WTC11 (cell line): ENCODE data around the gene TEDC2. TPM values are rescaled to one million over a fixed set of nuclear protein-coding genes. Genes with fewer than 3 reads are reported as not detected.

Experiments
- ATAC-seq: fragments of 200-7000 bp; cut with Tn5 transposase; 2 replicates; pipeline ENCODE4 v1.10.0; 2021; ENCODE audit warnings: mild to moderate bottlenecking, moderate library complexity
- CTCF ChIA-PET: fragments of 300-600 bp; sonication (Branson Sonifier 250); formaldehyde crosslinking; loops from one replicate; lab custom pipeline; 2021; ENCODE audit warnings: antibody characterized with exemption; lab: Charles Lee
- POLR2A ChIA-PET: fragments of 350-600 bp; sonication (Branson Sonifier 250); formaldehyde crosslinking; loops from one replicate; lab custom pipeline; 2021; ENCODE audit warnings: antibody characterized with exemption; lab: Charles Lee
- DNase-seq: peaks from one replicate; pipeline ENCODE4 v3.0.0; 2021; ENCODE audit warnings: low spot score
- H3K27ac Mint-ChIP-seq: 2 replicates; pipeline ENCODE4 v1.8.0; 2021; ENCODE audit warnings: mixed read lengths
- H3K27me3 Mint-ChIP-seq: 2 replicates; pipeline ENCODE4 v1.8.0; 2021; ENCODE audit warnings: low read depth, mild to moderate bottlenecking, moderate library complexity, mixed read lengths
- H3K36me3 Mint-ChIP-seq: 2 replicates; pipeline ENCODE4 v1.8.0; 2021; ENCODE audit warnings: mixed read lengths
- H3K4me1 Mint-ChIP-seq: 2 replicates; pipeline ENCODE4 v1.8.0; 2022; ENCODE audit warnings: mixed read lengths
- H3K4me3 Mint-ChIP-seq: 2 replicates; pipeline ENCODE4 v1.8.0; 2021; ENCODE audit warnings: mild to moderate bottlenecking, moderate library complexity, mixed read lengths
- H3K9me3 Mint-ChIP-seq: 2 replicates; pipeline ENCODE4 v1.8.0; 2021; ENCODE audit warnings: mixed read lengths
- AFF4 ChIP-seq: sonication (generic); formaldehyde crosslinking; IDR thresholded peaks from 2 replicates; pipeline ENCODE4 v1.8.1; 2023; ENCODE audit warnings: mild to moderate bottlenecking, missing genetic modification reagents, borderline replicate concordance
- ATF2 ChIP-seq: sonication (generic); formaldehyde crosslinking; IDR thresholded peaks from 2 replicates; pipeline ENCODE4 v1.8.1; 2022; ENCODE audit warnings: low read depth, missing genetic modification reagents, borderline replicate concordance
- CREB1 ChIP-seq: sonication (generic); formaldehyde crosslinking; IDR thresholded peaks from 2 replicates; pipeline ENCODE4 v1.8.0; 2023; ENCODE audit warnings: mild to moderate bottlenecking, missing genetic modification reagents
- CREM ChIP-seq: sonication (generic); formaldehyde crosslinking; IDR thresholded peaks from 2 replicates; pipeline ENCODE4 v1.8.1; 2022; ENCODE audit warnings: mild to moderate bottlenecking, missing genetic modification reagents, moderate library complexity
- CTCF ChIP-seq: fragments of 200-600 bp; IDR thresholded peaks from 2 replicates; pipeline ENCODE4 v1.8.0; 2022; ENCODE audit warnings: antibody characterized with exemption
- E2F5 ChIP-seq: sonication (generic); formaldehyde crosslinking; IDR thresholded peaks from 2 replicates; pipeline ENCODE4 v1.8.1; 2022; ENCODE audit warnings: mild to moderate bottlenecking, moderate library complexity, missing genetic modification reagents
- ESRRA ChIP-seq: sonication (generic); formaldehyde crosslinking; IDR thresholded peaks from 2 replicates; pipeline ENCODE4 v1.8.1; 2022; ENCODE audit warnings: mild to moderate bottlenecking, missing genetic modification reagents, borderline replicate concordance
- ETV6 ChIP-seq: sonication (generic); formaldehyde crosslinking; IDR thresholded peaks from 2 replicates; pipeline ENCODE4 v1.8.1; 2022; ENCODE audit warnings: mild to moderate bottlenecking, missing genetic modification reagents
- FOXK1 ChIP-seq: sonication (generic); formaldehyde crosslinking; IDR thresholded peaks from 2 replicates; pipeline ENCODE4 v1.8.0; 2022; ENCODE audit warnings: mild to moderate bottlenecking, moderate library complexity, missing genetic modification reagents
- GABPB1 ChIP-seq: sonication (generic); formaldehyde crosslinking; IDR thresholded peaks from 2 replicates; pipeline ENCODE4 v1.8.1; 2023; ENCODE audit warnings: mild to moderate bottlenecking, missing genetic modification reagents
- GTF2I ChIP-seq: fragments of 250-450 bp; sonication (Bioruptor Pico); conservative IDR thresholded peaks from 2 replicates; pipeline ENCODE4 v1.4.0; 2021; ENCODE audit warnings: mild to moderate bottlenecking
- IRF1 ChIP-seq: sonication (generic); formaldehyde crosslinking; IDR thresholded peaks from 2 replicates; pipeline ENCODE4 v1.8.0; 2023; ENCODE audit warnings: missing genetic modification reagents
- KAT7 ChIP-seq: sonication (generic); formaldehyde crosslinking; IDR thresholded peaks from 2 replicates; pipeline ENCODE4 v1.8.1; 2023; ENCODE audit warnings: missing genetic modification reagents, mild to moderate bottlenecking, borderline replicate concordance
- MAX ChIP-seq: sonication (generic); formaldehyde crosslinking; IDR thresholded peaks from 2 replicates; pipeline ENCODE4 v1.8.0; 2022; ENCODE audit warnings: mild to moderate bottlenecking, missing genetic modification reagents
- MYBL2 ChIP-seq: sonication (generic); formaldehyde crosslinking; IDR thresholded peaks from 2 replicates; pipeline ENCODE4 v1.8.1; 2023; ENCODE audit warnings: mild to moderate bottlenecking, moderate library complexity, missing genetic modification reagents
- PREB ChIP-seq: sonication (generic); formaldehyde crosslinking; IDR thresholded peaks from 2 replicates; pipeline ENCODE4 v1.8.1; 2022; ENCODE audit warnings: mild to moderate bottlenecking, missing genetic modification reagents, moderate library complexity, borderline replicate concordance
- TCF7 ChIP-seq: sonication (generic); formaldehyde crosslinking; IDR thresholded peaks from 2 replicates; pipeline ENCODE4 v1.8.0; 2022; ENCODE audit warnings: mild to moderate bottlenecking, low read depth, missing genetic modification reagents, moderate library complexity
- USF1 ChIP-seq: sonication (generic); formaldehyde crosslinking; IDR thresholded peaks from 2 replicates; pipeline ENCODE4 v1.8.0; 2022; ENCODE audit warnings: mild to moderate bottlenecking, missing genetic modification reagents
- ZBTB21 ChIP-seq: sonication (generic); formaldehyde crosslinking; IDR thresholded peaks from 2 replicates; pipeline ENCODE4 v1.8.1; 2023; ENCODE audit warnings: mild to moderate bottlenecking, missing genetic modification reagents, borderline replicate concordance
- ZNF232 ChIP-seq: sonication (generic); formaldehyde crosslinking; IDR thresholded peaks from 2 replicates; pipeline ENCODE4 v1.8.0; 2022; ENCODE audit warnings: mild to moderate bottlenecking, missing genetic modification reagents
- ZSCAN18 ChIP-seq: fragments of 250-450 bp; sonication (Bioruptor Pico); IDR thresholded peaks from 2 replicates; pipeline ENCODE4 v2.1.2; 2022; ENCODE audit warnings: mild to moderate bottlenecking, moderate library complexity
- total RNA-seq: library from RNA; stranded (reverse); gene quantifications from 3 replicates; pipeline ENCODE4 v1.2.3, GENCODE V29; 2021

The TEDC2 gene
- total RNA-seq, 1 experiment from 2014 or later: 61.6 TPM

- TF ChIP-seq AFF4 (CRISPR knock-in tag) (no peak), ZBTB21 (CRISPR knock-in tag) (0 out of 2 replicates have a peak, but pooled peaks have one; percentile 6), MAX (CRISPR knock-in tag) (peak; percentile 66), TCF7 (CRISPR knock-in tag) (0 out of 2 replicates have a peak, but pooled peaks have one; percentile 26), GTF2I (CRISPR knock-in tag) (no peak), IRF1 (CRISPR knock-in tag) (no peak), FOXK1 (no peak), ESRRA (CRISPR knock-in tag) (0 out of 2 replicates have a peak, but pooled peaks have one; percentile 18), ZSCAN18 (CRISPR knock-in tag) (no peak), KAT7 (peak; percentile 33; the same call in 1 of the 2 replicates), USF1 (peak; percentile 52), E2F5 (peak; percentile 78; the same call in 1 of the 2 replicates)
- TF ChIP-seq, all 79 proteins: peak for 16
Observed at GRCh38 chr16:2467528-2468232, 7.8 kb downstream of the TEDC2 start (continued).

GRCh38 chr16:2468233-2468724 is 8.4 kb downstream of the TEDC2 start:
- POLR2A ChIA-PET: interaction anchor here (0.6 to 3.3 kb wide), 4 partner anchors 9 to 52 kb away, joined by 3 to 15 read pairs (median 4); partner anchors contain the start of genes AMDHD2 and TEDC2
- peak; percentile 37 for DNase-seq
- peaks cover 36% of the 10 kb centered on the region for H3K27me3 Mint-ChIP-seq
- CTCF ChIA-PET: interaction anchor here (0.5 to 5.9 kb wide), 7 partner anchors 8 to 588 kb away, joined by 3 to 53 read pairs (median 3); partner anchors contain the start of genes DNASE1L2, ECI1 and TEDC2
- peaks cover 18% of the 10 kb centered on the region for H3K4me1 Mint-ChIP-seq
- H3K4me3 Mint-ChIP-seq: peak overlapping the region; percentile 59
- ATAC-seq: peak; percentile 5
- H3K9me3 Mint-ChIP-seq: no peaks in the 10 kb centered on the region
- H3K36me3 Mint-ChIP-seq: 0 out of 2 replicates have a peak, but pooled peaks cover 4% of the 10 kb centered on the region
- H3K27ac Mint-ChIP-seq: no peak overlapping the region
- TF ChIP-seq CTCF (no peak), GABPB1 (CRISPR knock-in tag) (no peak), E2F5 (no peak), PREB (CRISPR knock-in tag) (no peak), ZNF232 (CRISPR knock-in tag) (no peak), CREM (no peak), MYBL2 (CRISPR knock-in tag) (no peak), CREB1 (CRISPR knock-in tag) (no peak), ETV6 (CRISPR knock-in tag) (no peak), ATF2 (CRISPR knock-in tag) (no peak)
